NCI-H460 (cell line): ENCODE results near the gene CTDSP1. TPM values are rescaled to one million over a fixed set of nuclear protein-coding genes. Genes with fewer than 3 reads are reported as not detected.

Source experiments
- DNase-seq: peaks from one replicate; pipeline ENCODE4 v3.0.0-alpha.2; 2016; ENCODE audit warnings: low read depth; ENCODE audit errors: extremely low read depth
- small RNA-seq, 2 experiments: library from RNA; depleted of rRNA; stranded (forward); fragments of <200 nt; gene quantifications; one replicate each; pipeline ENCODE3, GENCODE V24; 2014
- total RNA-seq: library from RNA; depleted of rRNA; stranded (reverse); fragments of >200 nt; shearing (Covaris generic); gene quantifications from 2 replicates; pipeline ENCODE4 v1.2.3, GENCODE V29; 2014; rRNA removed

Gene CTDSP1
- total RNA-seq, 1 experiment from 2014 or later: 68.7 TPM

DNA sequence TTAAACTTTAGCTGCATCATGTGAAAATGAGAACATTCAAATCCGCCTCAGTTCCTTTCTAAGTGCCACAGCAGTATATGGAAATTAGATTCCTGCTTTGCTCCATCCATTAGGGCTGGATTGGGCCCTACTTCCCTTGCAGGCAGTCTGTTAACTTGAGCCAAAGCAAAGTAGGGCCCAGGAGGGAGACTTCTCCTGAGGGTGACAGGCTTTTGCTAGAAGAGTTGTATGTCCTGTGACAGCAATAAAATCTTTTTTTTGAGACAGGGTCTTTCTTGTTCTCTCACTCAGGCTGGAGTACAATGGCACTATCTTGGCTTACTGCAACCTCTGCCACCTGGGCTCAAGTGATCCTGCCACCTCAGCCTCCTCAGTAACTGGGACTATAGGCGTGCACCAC, 47.4 kb downstream of the CTDSP1 start:
- DNase-seq: no peak

DNA sequence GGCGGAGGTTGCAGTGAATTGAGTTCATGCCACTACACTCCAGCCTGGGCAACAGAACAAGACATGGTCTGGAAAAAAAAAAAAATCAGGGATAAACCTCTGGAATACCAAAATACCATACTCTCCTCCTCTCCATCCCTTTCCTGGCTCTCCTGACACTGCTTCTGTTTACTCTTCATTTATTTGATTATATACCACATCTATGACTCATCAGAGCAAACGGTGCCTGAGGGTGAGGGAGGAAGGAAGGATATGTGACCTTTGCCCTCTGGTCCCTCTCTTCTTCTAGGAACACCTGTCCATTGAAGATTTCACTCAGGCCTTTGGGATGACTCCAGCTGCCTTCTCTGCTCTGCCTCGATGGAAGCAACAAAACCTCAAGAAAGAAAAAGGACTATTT, 49.3 kb downstream of the CTDSP1 start:
- DNase-seq: peak; percentile 19

GRCh38 chr2:218452079-218452478, 52.4 kb downstream of the CTDSP1 start:
- DNase-seq: no peak

Small RNAs within 50 kb of the gene (small RNA-seq; reads per million reads assigned to genes)
- gene MIR26B: 23.1 to 462 reads per million in 2 experiments

Other genes starting within 250 kb of the CTDSP1 start
- gene CXCR1, start 232.9 kb upstream of the CTDSP1 start, total RNA-seq: not detected in 2 replicates
- gene ARPC2, start 182.7 kb upstream of the CTDSP1 start, total RNA-seq: 231 and 247 TPM in 2 replicates
- 0.15 TPM in 1 of 2 replicates, not detected in the other for gene GPBAR1, start 138.9 kb upstream of the CTDSP1 start, total RNA-seq
- gene AAMP, start 129.7 kb upstream of the CTDSP1 start, total RNA-seq: 115 and 122 TPM in 2 replicates
- gene PNKD, start 129.3 kb upstream of the CTDSP1 start, total RNA-seq: 21.6 and 28.4 TPM in 2 replicates
- 107 and 124 TPM in 2 replicates for gene TMBIM1, start 107.4 kb upstream of the CTDSP1 start, total RNA-seq
- gene CATIP, start 43.0 kb upstream of the CTDSP1 start, total RNA-seq: 0.59 TPM in 1 of 2 replicates, not detected in the other
- gene SLC11A1, start 17.6 kb upstream of the CTDSP1 start, total RNA-seq: 0.32 and 1.2 TPM in 2 replicates
- 0.02 TPM in 1 of 2 replicates, not detected in the other for gene VIL1, start 19.3 kb downstream of the CTDSP1 start, total RNA-seq
- 11.2 and 14.6 TPM in 2 replicates for gene USP37, start 168.5 kb downstream of the CTDSP1 start, total RNA-seq
- gene CNOT9, start 169.0 kb downstream of the CTDSP1 start, total RNA-seq: 78.5 and 85.3 TPM in 2 replicates
- gene PLCD4, start 208.0 kb downstream of the CTDSP1 start, total RNA-seq: 2.8 and 7.6 TPM in 2 replicates